HG02840 (cell line): ENCODE measurements around the gene MED17.

Source experiments
- ATAC-seq: cut with Tn5 transposase; IDR thresholded peaks from one replicate; pipeline ENCODE4 v1.9.1; 2021; ENCODE audit warnings: mild to moderate bottlenecking, moderate library complexity, moderate number of reproducible peaks; ENCODE audit not compliant: unreplicated experiment, low FRiP score

MED17 gene

DNA sequence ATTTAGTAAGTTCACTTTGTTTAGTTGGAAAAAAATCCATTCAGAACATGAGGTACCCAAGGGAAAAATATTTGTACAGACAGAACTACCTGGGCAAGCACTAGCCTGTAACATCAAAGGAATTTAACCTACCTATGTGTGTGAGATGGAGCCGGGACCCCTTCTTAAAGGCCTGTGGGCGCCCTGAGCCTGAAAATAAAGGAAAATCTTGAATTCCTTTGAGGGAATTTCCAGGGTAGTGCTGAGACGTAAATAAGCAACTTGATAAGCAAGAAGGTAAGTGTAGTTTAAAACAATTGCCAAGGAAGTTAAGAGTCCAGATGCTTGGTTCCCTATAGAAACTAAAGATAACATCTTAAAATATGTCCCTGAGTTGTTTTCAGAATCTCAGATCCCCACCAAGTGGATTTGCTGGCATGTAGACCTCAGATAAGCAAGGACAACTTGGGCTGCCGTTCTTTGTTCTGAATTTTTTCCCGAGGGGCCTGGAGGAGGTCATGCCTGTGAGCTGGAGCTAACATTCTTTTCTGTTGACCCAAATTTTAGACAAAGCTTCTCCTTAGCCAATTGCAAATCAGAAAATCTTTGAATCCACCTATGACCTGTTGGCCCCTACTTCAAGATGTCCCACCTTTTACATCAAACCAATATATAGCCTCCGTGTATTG is 31.0 kb downstream of the MED17 start:
- no peak for ATAC-seq

DNA sequence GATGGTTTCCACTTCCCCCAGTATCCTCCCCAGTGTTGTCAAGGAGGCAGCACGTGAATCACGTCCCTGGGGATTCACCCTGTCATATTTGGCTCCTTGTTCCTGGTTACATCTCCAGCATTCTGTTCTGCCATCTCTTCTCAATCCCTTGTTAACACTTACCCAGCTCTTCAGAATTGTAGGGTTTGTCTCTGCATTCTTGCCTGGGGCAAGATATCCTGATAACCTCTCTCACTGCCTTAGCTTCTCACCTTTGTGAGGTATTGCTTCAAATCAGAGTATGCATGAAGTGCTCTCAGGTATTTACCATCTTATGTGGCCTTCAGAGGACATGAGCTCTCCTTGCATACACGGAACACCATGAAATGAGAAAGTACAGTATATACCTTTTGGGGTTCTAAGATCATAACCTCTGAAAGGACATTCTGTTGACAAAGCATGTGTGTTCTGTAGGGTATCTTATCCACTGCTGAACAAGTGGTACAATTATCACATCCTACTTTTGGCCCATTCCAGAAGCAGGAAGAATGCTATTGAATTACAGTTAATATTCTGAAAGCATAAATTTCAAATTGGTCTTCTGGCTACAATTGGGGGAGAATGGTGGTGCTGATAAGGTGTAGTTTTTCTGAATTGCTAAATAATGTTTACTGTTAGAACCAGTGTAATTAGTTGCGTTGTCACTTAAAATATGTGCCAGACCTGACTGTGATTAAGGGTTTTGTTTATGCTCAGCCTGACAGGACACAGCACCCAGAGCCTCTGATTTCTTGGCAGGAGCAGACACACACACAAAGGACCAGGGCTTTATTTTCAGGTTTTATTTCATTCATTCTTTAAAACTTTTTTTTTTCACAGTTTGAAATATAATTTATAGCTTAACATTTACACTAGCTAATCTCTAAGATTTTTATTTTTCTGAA is 33.6 kb downstream of the MED17 start:
- no peak for ATAC-seq

GRCh38 chr11:93819966-93820695 is 36.0 kb downstream of the MED17 start:
- no peak for ATAC-seq

GRCh38 chr11:93820847-93821246 is 36.8 kb downstream of the MED17 start:
- no peak for ATAC-seq

DNA sequence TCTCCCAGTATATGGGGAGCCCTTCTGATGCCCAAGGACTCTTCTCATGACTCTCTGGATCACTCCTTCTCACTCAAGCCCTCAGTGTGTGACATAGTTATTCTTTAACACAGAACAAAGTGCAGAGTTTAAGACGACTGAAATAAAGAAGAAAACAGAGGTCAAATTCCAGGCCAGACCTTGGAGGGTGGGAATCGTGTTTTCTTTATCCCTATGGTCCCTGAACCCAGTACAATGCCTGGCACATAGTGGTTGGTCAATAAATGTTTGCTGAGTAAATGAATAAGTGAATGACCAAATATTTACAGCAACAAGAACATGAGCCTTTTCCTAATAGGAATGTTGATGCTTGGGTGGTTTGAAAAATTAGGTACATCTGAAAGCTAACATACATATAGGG is 37.5 kb downstream of the MED17 start:
- no peak for ATAC-seq

DNA sequence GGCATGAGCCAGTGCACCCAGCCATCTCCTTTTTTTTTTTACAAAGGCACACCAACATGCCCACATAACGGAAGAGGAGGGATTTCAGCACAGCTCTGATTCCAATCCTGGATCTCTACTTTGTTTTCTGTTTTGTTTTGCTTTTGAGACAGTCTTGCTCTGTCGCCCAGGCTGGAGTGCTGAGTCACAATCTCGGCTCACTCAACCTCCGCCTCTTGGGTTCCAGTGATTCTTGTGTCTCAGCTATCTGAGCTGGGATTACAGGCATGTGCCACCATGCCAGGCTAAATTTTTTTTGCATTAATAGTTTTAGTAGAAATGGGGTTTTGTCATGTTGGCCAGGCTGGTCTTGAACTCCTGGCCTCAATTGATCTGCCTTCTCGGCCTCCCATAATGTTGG is 38.3 kb downstream of the MED17 start:
- ATAC-seq, result no peak

GRCh38 chr11:93823210-93823609 is 39.1 kb downstream of the MED17 start:
- ATAC-seq, result no peak

DNA sequence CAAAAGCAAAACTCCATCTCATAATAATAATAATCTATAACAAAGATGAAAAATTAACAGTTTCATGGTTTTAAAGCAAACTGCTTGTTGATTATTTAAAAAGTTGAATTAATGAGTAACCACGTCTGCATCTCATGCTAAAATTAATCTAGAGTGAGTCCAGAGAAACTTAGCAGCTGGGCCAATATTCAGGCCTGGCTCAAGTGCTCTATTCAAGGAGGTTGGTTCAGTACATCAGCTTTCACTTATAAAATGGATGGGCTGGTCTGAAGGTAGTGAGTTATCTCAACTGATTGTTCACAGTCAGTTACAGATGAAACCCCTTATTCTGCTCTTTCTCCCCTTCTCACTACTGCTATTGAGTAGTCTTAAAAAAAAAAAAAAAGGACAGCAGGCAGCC is 43.3 kb downstream of the MED17 start:
- ATAC-seq, result no peak

GRCh38 chr11:93829598-93829997 is 45.5 kb downstream of the MED17 start:
- ATAC-seq, result no peak

- ATAC-seq, result no peak
Measured at GRCh38 chr11:93831343-93832127, 47.5 kb downstream of the MED17 start.

DNA sequence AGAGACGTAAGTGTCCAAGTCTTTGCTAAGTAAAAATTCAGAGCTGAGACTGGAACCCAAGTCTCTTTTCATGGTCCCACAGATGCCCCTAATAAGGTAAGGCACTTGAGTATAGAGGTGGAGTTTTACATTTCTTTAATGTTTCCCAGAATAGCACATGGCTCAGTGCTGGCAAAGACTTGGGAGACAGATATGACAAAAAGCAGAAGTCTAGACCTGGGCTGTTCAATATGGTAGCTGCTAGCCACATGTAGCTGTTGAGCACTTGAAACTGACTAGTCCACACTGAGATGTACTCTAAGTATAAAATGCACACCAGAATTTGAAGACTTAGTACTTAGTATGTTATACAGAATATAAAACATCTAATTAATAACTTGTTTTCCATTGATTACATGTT is 48.7 kb downstream of the MED17 start:
- no peak for ATAC-seq

- ATAC-seq, result no peak
Measured at GRCh38 chr11:93838967-93839366, 54.9 kb downstream of the MED17 start.

GRCh38 chr11:93840180-93840579 is 56.1 kb downstream of the MED17 start:
- ATAC-seq, result no peak

- ATAC-seq, result no peak
Measured at GRCh38 chr11:93840981-93841380, 56.9 kb downstream of the MED17 start.

- no peak for ATAC-seq
Measured at GRCh38 chr11:93841446-93841845, 57.4 kb downstream of the MED17 start.

DNA sequence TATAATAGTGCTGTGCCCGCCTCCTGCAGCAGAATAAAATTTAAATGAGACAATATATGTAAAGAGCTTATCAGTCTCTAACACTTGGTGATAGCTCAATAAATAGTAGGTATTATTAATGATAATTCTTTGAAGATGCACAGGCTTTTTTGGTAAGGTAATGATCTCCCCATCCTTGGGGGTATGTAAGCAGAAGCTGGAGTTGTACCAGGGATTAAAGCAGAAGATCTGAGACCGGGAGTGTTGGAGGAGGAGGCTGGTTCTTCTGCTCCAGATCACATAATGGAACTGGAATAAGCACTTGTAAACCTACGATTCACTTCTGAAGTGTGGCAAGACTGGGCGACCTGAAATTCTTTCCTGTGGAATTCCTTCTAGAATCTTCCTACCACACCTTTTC is 58.0 kb downstream of the MED17 start:
- ATAC-seq, result no peak

DNA sequence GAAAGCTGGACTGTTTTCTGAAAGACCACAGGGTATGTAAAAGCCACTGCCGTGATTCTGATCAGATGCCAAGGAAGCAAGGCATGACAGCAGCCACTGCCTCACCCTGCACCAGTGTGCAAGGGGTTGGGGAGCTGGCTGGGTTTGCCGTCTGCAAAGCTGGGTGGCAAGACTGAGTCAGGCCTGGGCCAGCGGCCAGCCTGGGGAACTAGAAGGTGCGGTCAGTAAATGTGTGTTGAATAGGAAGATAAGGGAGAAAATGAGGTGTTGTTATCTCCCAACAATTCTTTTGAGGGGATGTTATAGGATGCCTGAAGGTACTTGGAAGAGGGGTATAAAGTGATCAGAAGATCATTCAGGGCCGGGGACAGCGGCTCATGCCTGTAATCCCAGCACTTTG is 58.4 kb downstream of the MED17 start:
- ATAC-seq, result no peak

DNA sequence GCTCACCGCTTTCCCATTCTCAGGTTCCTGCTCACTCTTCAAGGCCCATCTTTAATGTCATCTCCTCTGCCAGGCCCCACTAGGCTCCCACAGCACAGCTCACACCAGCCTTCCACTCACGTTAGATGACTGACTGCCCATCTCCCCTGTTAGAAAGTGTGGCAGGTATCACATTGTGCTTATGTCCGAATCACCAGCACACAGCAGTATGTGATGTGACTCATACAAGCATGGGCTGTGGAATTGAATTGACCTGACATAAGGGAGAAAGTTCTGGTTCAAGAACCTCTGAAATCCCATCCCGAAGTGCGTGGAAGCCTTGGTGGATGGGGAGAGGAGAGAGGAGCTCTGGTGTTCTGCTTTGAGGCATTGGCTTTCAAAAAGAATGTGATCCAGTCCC is 59.8 kb downstream of the MED17 start:
- ATAC-seq, result no peak

DNA sequence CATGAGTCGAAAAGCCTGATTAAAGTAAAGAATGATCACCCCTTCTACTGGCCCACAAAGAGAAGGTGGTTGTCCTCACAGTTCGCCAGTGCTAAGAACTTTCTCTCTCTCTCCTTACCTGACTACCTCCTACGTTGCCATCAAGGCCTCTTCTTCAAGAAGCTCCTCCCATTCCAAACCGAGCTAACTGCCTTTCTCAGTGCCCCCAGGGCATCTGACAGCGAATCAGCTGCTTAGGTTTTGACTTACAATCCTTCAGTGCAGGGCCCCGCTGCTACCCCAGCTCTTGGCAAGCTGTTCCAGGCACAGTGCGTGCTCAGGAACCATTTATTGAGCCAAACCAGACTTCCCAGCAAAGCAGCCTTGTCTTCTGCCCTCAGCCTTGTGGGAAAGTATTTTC is 60.5 kb downstream of the MED17 start:
- ATAC-seq, result no peak
